HCT116 (cell line): ENCODE measurements around the gene GALNT17. TPM values are rescaled to one million over a fixed set of nuclear protein-coding genes. Genes with fewer than 3 reads are reported as not detected.

Source experiments
- ATAC-seq: fragments of 200-7000 bp; cut with Tn5 transposase; 2 replicates; pipeline ENCODE4 v1.9.1; 2020; ENCODE audit warnings: mild to moderate bottlenecking, moderate library complexity
- BruUV-seq: library from RNA; stranded (reverse); fragments of 400-500 nt; replicated peaks from 2 replicates; lab custom pipeline; 2021; lab: Mats Ljungman, UMichigan
- CTCF ChIA-PET: fragments of 300-600 bp; sonication (Branson Sonifier 250); formaldehyde crosslinking; loops from one replicate; lab custom pipeline; 2021; ENCODE audit warnings: antibody characterized with exemption; lab: Charles Lee
- POLR2A ChIA-PET: fragments of 300-600, 350-600 bp; sonication (Branson Sonifier 250); formaldehyde crosslinking; loops from one replicate; lab custom pipeline; 2021; ENCODE audit warnings: antibody characterized with exemption; lab: Charles Lee
- RAD21 ChIA-PET, 2 experiments: fragments of 300-600 bp; sonication (Branson Sonifier 250); formaldehyde crosslinking; loops; one replicate each; lab custom pipeline; 2023; ENCODE audit warnings: low total read pairs in 2 of 2; ENCODE audit not compliant: uncharacterized antibody in 2 of 2, unreplicated experiment in 2 of 2, low non-redundant PET in 1 of 2; lab: Charles Lee
- DNase-seq: peaks from one replicate; pipeline ENCODE4 v3.0.0-alpha.2; 2010; ENCODE audit warnings: low read depth, low spot score
- H2AFZ ChIP-seq: fragments of 200-600 bp; shearing (Covaris generic), sonication (generic); 2 replicates; pipeline ENCODE4 v1.6.1; 2017; ENCODE audit warnings: low read depth, mixed run types, mixed read lengths, antibody characterized with exemption, low read length; ENCODE audit not compliant: poor library complexity, severe bottlenecking
- H3K27ac ChIP-seq: 2 replicates; pipeline ENCODE4 v1.5.1; 2012; ENCODE audit warnings: low read depth, low read length
- H3K27me3 ChIP-seq: fragments of 200-600 bp; sonication (generic); 2 replicates; pipeline ENCODE4 v1.6.1; 2016; ENCODE audit warnings: mixed run types, low read length, mixed read lengths; ENCODE audit not compliant: insufficient read depth
- H3K36me3 ChIP-seq, 2 experiments: fragments of 200-500 bp in 1 of 2; fragments of 200-600 bp in 1 of 2; sonication (Bioruptor generic) in 1 of 2; sonication (generic) in 1 of 2; 2 replicates each; pipeline versions ENCODE4 v1.5.1 to v1.6.1; 2014 to 2016; ENCODE audit warnings: low read length in 2 of 2, inconsistent platforms in 1 of 2, mixed read lengths in 1 of 2, mixed run types in 1 of 2; ENCODE audit not compliant: insufficient read depth in 2 of 2, control insufficient read depth in 1 of 2
- H3K4me1 ChIP-seq, 2 experiments: fragments of 200-600 bp in 1 of 2; sonication (generic) in 1 of 2; 2 replicates each; pipeline versions ENCODE4 v1.5.1 to v1.6.1; 2012 to 2017; ENCODE audit warnings: low read length in 2 of 2, inconsistent platforms in 1 of 2, mild to moderate bottlenecking in 1 of 2, mixed read lengths in 1 of 2, mixed run types in 1 of 2, moderate library complexity in 1 of 2; ENCODE audit not compliant: insufficient read depth in 2 of 2, control insufficient read depth in 1 of 2
- H3K4me2 ChIP-seq: fragments of 200-600 bp; sonication (generic); 2 replicates; pipeline ENCODE4 v1.6.1; 2017; ENCODE audit warnings: mixed run types, low read length, mixed read lengths
- H3K4me3 ChIP-seq, 2 experiments: fragments of 200-600 bp in 1 of 2; sonication (generic) in 1 of 2; replicated peaks in 1 of 2; 2 replicates each; pipeline ENCODE4 v1.5.1; 2011 to 2016; ENCODE audit warnings: low read length in 2 of 2, control low read depth in 1 of 2, low read depth in 1 of 2, mild to moderate bottlenecking in 1 of 2, mixed read lengths in 1 of 2, mixed run types in 1 of 2
- H3K79me2 ChIP-seq: fragments of 200-600 bp; sonication (generic); 2 replicates; pipeline ENCODE4 v1.6.1; 2017; ENCODE audit warnings: mild to moderate bottlenecking, mixed run types, low read length, moderate library complexity, mixed read lengths; ENCODE audit not compliant: insufficient read depth
- H3K9ac ChIP-seq: fragments of 200-600 bp; sonication (generic); 2 replicates; pipeline ENCODE4 v1.6.1; 2016; ENCODE audit warnings: low read length, mixed read lengths
- H3K9me2 ChIP-seq: fragments of 200-600 bp; sonication (generic), shearing (Covaris generic); 2 replicates; pipeline ENCODE4 v1.6.1; 2017; ENCODE audit warnings: mixed run types, mild to moderate bottlenecking, moderate library complexity; ENCODE audit not compliant: insufficient read depth
- H3K9me3 ChIP-seq, 2 experiments: fragments of 200-500 bp in 1 of 2; fragments of 200-600 bp in 1 of 2; sonication (Bioruptor generic) in 1 of 2; sonication (generic) in 1 of 2; 2 replicates each; pipeline ENCODE4 v1.6.1; 2014 to 2017; ENCODE audit warnings: low read length in 2 of 2, mixed read lengths in 2 of 2, inconsistent platforms in 1 of 2, low read depth in 1 of 2, mild to moderate bottlenecking in 1 of 2, mixed run types in 1 of 2, moderate library complexity in 1 of 2; ENCODE audit not compliant: control insufficient read depth in 1 of 2, insufficient read depth in 1 of 2
- H4K20me1 ChIP-seq: fragments of 200-600 bp; sonication (generic), shearing (Covaris generic); 2 replicates; pipeline ENCODE4 v1.6.1; 2017; ENCODE audit warnings: mixed run types, mild to moderate bottlenecking, moderate library complexity; ENCODE audit not compliant: insufficient read depth
- CEBPB ChIP-seq: IDR thresholded peaks from 2 replicates; pipeline ENCODE4 v1.6.1; 2012; ENCODE audit warnings: low read depth
- CTCF ChIP-seq, 3 experiments: fragments of 200-600 bp in 1 of 3; sonication (generic) in 1 of 3; IDR thresholded peaks in 2 of 3; conservative IDR thresholded peaks in 1 of 3; 2 replicates each; pipeline ENCODE4 v1.5.1; 2012 to 2017; ENCODE audit warnings: low read depth in 2 of 3, low read length in 2 of 3, antibody characterized with exemption in 1 of 3, borderline replicate concordance in 1 of 3, control low read depth in 1 of 3, mild to moderate bottlenecking in 1 of 3, mixed read lengths in 1 of 3, mixed run types in 1 of 3, moderate library complexity in 1 of 3; ENCODE audit not compliant: insufficient read depth in 1 of 3
- EGR1 ChIP-seq: IDR thresholded peaks from 2 replicates; pipeline ENCODE4 v1.6.1; 2012; ENCODE audit warnings: low read depth
- EZH2 ChIP-seq: fragments of 200-600 bp; sonication (generic); IDR thresholded peaks from 2 replicates; pipeline ENCODE4 v1.6.1; 2017; ENCODE audit warnings: antibody characterized with exemption, mixed run types
- FOSL1 ChIP-seq: IDR thresholded peaks from 2 replicates; pipeline ENCODE4 v1.6.1; 2012; ENCODE audit warnings: low read depth
- MAX ChIP-seq: IDR thresholded peaks from 2 replicates; pipeline ENCODE4 v1.6.1; 2012
- REST ChIP-seq: IDR thresholded peaks from 2 replicates; pipeline ENCODE4 v1.6.1; 2012; ENCODE audit warnings: low read depth
- SIN3A ChIP-seq: IDR thresholded peaks from 2 replicates; pipeline ENCODE4 v1.6.1; 2012; ENCODE audit warnings: low read depth
- TCF7L2 ChIP-seq: IDR thresholded peaks from 2 replicates; pipeline ENCODE4 v1.7.0; 2011; ENCODE audit warnings: borderline replicate concordance, inconsistent platforms; ENCODE audit not compliant: insufficient read depth, insufficient read length; ENCODE audit errors: extremely low read depth
- intact Hi-C: fragments of 100-400 bp; cut with micrococcal nuclease; formaldehyde crosslinking; loops from 2 replicates; pipeline ENCODE4 v1.10.0; 2022
- total RNA-seq: library from RNA; stranded (reverse); gene quantifications from one replicate; pipeline ENCODE4 v1.2.1, GENCODE V29; 2021; ENCODE audit not compliant: unreplicated experiment

GALNT17 gene
- total RNA-seq, 1 experiment from 2014 or later: not detected

GRCh38 chr7:71721742-71722141, 589.8 kb downstream of the GALNT17 start:
- H3K27ac ChIP-seq: no peak overlapping the region
- no peaks in the 10 kb centered on the region for H4K20me1 ChIP-seq
- no peak overlapping the region for H2AFZ ChIP-seq
- no TSS peak for BruUV-seq
- no peaks in the 10 kb centered on the region for H3K79me2 ChIP-seq
- no peaks in the 10 kb centered on the region for H3K9me2 ChIP-seq
- H3K36me3 ChIP-seq: no peaks in the 10 kb centered on the region
- peaks cover 0 to 8% of the 10 kb centered on the region in 2 experiments; a peak in 2 of 4 replicates for H3K9me3 ChIP-seq
- no peak for DNase-seq
- ChIA-PET RAD21 (no interaction called here), CTCF (no interaction called here), POLR2A (no interaction called here)
- no peak for ATAC-seq
- TF ChIP-seq REST: no peak
- TF ChIP-seq SIN3A: no peak
- TF ChIP-seq FOSL1: no peak
- TF ChIP-seq MAX: no peak
- H3K27me3 ChIP-seq: no peaks in the 10 kb centered on the region
- H3K9ac ChIP-seq: no peak overlapping the region
- intact Hi-C loops: no loop called here
- no peak overlapping the region for H3K4me2 ChIP-seq
- no peak overlapping the region for H3K4me3 ChIP-seq
- no peaks in the 10 kb centered on the region for H3K4me1 ChIP-seq

GRCh38 chr7:71723859-71724258, 591.9 kb downstream of the GALNT17 start:
- Histone ChIP-seq H3K4me1 (no peaks in the 10 kb centered on the region), H3K9me3 (peaks cover 0 to 8% of the 10 kb centered on the region in 2 experiments; a peak in 1 of 4 replicates), H3K27ac (no peak overlapping the region), H3K79me2 (no peaks in the 10 kb centered on the region), H3K27me3 (no peaks in the 10 kb centered on the region), H4K20me1 (no peaks in the 10 kb centered on the region), H3K36me3 (no peaks in the 10 kb centered on the region), H2AFZ (no peak overlapping the region), H3K4me3 (no peak overlapping the region), H3K4me2 (no peak overlapping the region), H3K9me2 (no peaks in the 10 kb centered on the region), H3K9ac (no peak overlapping the region)
- ATAC-seq (no peak), DNase-seq (no peak)
- POLR2A ChIA-PET: no interaction called here
- RAD21 ChIA-PET: no interaction called here
- intact Hi-C loops: no loop called here
- BruUV-seq: no TSS peak
- CTCF ChIA-PET: no interaction called here
- TF ChIP-seq MAX: no peak
- no peak for TF ChIP-seq EZH2
- TF ChIP-seq REST: no peak
- no peak for TF ChIP-seq EGR1
- TF ChIP-seq CEBPB: no peak
- TF ChIP-seq TCF7L2: no peak
- TF ChIP-seq SIN3A: no peak
- no peak for TF ChIP-seq CTCF (IDR thresholded peaks at IDR 0.05 in 2 of 3, conservative IDR thresholded peaks at IDR 0.05 in 1 of 3; ENCODE audit: borderline replicate concordance in 1 of 3, insufficient read depth in 1 of 3, low read depth in 2 of 3, low read length in 2 of 3)
